ENCODE results near the gene PRODH2. TPM values are rescaled to one million over a fixed set of nuclear protein-coding genes. Genes with fewer than 3 reads are reported as not detected.
"Not testable (repeated sequence)": the region's sequence is repeated elsewhere in the genome, so short reads cannot be mapped to it uniquely, and the experiment has no call there.

The PRODH2 gene
- total RNA-seq, 2 donors from 2014 or later: not detected

DNA sequence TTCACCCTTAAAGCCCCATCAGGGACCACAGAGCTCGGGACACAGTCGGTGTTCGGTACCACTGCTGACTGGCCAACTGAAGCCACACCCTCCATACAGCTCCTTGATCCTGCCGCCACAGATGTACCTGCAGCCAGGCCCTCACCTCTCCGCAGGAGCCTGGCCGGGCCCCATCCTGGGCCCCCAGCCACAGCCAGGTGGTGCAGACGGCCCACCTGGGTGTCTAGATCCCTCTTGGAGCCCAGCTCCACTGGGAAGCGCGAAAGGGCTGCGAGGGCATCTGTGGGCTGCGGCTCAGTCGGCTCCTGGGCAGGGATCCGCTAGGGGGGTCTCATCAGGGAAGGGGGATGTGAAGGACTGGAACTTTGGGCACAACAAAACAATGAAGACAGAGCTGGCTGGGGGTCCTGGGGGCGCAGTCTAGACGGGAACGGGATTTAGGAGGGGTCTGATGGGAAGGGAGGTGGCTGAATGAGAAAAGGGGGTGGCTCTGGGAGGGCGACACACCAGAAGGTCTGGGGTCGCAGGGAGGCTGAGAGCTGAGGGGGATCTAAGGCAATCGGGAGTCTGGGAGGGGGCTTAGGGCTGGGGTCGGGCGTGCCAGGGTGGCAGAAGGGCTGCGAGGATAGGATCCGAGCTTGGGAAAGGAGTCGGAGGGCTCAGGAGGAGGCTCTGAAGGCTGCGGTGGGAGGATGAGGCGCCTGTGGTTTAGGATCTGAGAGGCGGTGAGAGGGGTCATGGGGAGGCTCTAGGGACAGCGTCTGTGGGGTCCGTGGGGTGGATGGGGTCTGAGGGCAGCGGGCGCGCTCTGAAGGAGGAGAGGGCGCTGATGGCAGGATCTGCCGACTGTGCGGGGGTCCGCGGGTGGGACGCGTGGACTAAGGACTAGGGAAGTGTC is 15.8 kb downstream of the PRODH2 start:
- no peak overlapping the region for H3K4me3 ChIP-seq
- intact Hi-C loops (cut with DNase I): no loop called here

DNA sequence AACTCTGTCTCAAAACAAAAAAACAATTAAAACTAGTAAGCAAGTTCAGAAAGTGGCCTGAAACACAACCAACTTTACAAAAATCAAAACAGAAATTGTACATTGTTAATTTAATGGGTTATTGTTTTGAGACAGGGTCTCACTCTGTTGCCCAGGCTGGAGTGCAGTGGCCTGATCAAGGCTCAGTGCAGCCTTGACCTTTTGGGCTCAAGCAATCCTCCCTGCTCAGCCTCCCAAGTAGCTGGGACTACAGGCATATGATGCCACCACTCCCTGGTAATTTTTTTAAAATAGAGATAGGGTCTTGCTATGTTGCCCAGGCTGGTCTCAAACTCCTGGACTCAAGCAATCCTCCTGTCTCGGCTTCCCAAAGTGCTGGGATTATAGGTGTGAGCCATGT is 17.1 kb downstream of the PRODH2 start:
- H3K4me1 ChIP-seq (replicated peaks); H3K27ac ChIP-seq; H3K9me3 ChIP-seq; H3K36me3 ChIP-seq; H3K4me3 ChIP-seq; intact Hi-C loops (cut with DNase I); DNase-seq (ENCODE audit: low spot score): not testable (repeated sequence)
- peaks cover 12% of the 10 kb centered on the region for H3K27me3 ChIP-seq (replicated peaks; ENCODE audit: insufficient read depth)
- WGBS: 92% methylated on average over 1 of the region's 1 CpG

More for the DNA sequence above, 15.8 kb downstream of the PRODH2 start:
- no peak for DNase-seq (ENCODE audit: low spot score)
- H3K9me3 ChIP-seq: no peaks in the 10 kb centered on the region
- WGBS: 12% methylated on average over 38 of the region's 39 CpGs
- TF ChIP-seq, protein P1, sequence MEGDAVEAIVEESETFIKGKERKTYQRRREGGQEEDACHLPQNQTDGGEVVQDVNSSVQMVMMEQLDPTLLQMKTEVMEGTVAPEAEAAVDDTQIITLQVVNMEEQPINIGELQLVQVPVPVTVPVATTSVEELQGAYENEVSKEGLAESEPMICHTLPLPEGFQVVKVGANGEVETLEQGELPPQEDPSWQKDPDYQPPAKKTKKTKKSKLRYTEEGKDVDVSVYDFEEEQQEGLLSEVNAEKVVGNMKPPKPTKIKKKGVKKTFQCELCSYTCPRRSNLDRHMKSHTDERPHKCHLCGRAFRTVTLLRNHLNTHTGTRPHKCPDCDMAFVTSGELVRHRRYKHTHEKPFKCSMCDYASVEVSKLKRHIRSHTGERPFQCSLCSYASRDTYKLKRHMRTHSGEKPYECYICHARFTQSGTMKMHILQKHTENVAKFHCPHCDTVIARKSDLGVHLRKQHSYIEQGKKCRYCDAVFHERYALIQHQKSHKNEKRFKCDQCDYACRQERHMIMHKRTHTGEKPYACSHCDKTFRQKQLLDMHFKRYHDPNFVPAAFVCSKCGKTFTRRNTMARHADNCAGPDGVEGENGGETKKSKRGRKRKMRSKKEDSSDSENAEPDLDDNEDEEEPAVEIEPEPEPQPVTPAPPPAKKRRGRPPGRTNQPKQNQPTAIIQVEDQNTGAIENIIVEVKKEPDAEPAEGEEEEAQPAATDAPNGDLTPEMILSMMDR (IDR thresholded peaks at IDR 0.05): no peak
- TF ChIP-seq POLR2A (IDR thresholded peaks at IDR 0.05): no peak
- no peak for TF ChIP-seq POLR2AphosphoS5 (IDR thresholded peaks at IDR 0.05)
- H3K36me3 ChIP-seq: no peaks in the 10 kb centered on the region
- H3K27me3 ChIP-seq (replicated peaks; ENCODE audit: insufficient read depth): peaks cover 12% of the 10 kb centered on the region
- H3K4me1 ChIP-seq (replicated peaks): peaks cover 2% of the 10 kb centered on the region
- no peak overlapping the region for H3K27ac ChIP-seq

DNA sequence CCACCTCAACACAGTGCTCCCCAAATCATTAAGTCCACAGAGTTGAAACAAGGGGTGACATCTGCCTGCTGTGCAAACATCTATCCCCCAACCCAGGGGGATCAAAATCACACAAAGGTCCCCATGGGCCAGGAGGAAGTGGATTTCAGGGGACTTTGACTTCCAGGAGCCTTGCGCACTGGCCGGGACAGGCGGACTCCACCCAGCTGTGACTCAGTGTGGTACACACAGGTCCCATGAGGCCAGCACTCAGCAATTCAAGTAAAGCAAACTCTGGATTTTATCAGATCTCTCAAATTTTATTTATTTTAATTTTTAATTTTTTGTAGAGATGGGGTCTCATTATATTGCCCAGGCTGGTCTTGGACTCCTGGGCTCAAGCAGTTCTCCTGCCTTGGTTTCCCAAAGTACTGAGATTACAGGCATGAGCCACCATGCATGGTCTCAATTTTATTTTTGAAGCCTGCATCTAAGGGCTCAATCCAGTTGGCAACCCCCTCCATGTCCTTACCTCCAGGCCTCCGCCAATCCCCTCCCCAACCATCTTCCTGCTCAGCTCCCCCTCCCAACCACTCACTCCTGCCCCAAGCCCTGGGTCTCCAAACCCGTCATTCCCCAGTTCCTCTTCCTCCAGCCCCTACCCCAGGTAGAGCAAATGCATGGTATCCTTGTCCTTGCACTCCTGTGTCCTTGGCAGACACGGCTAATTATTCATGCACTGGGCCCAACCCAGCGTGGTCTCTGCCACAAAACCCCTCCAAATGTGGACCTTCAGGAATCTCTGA is 19.1 kb downstream of the PRODH2 start:
- no peaks in the 10 kb centered on the region for H3K9me3 ChIP-seq
- intact Hi-C loops (cut with DNase I): no loop called here
- H3K4me1 ChIP-seq (replicated peaks): peaks cover 2% of the 10 kb centered on the region
- no peak for DNase-seq (ENCODE audit: low spot score)
- no peak overlapping the region for H3K4me3 ChIP-seq
- TF ChIP-seq POLR2AphosphoS5 (IDR thresholded peaks at IDR 0.05): no peak
- TF ChIP-seq, protein P1 (IDR thresholded peaks at IDR 0.05): no peak
- no peak for TF ChIP-seq POLR2A (IDR thresholded peaks at IDR 0.05)
- peaks cover 12% of the 10 kb centered on the region for H3K27me3 ChIP-seq (replicated peaks; ENCODE audit: insufficient read depth)
- H3K36me3 ChIP-seq: no peaks in the 10 kb centered on the region
- no peak overlapping the region for H3K27ac ChIP-seq
- 75% methylated on average over 7 of the region's 7 CpGs for WGBS

DNA sequence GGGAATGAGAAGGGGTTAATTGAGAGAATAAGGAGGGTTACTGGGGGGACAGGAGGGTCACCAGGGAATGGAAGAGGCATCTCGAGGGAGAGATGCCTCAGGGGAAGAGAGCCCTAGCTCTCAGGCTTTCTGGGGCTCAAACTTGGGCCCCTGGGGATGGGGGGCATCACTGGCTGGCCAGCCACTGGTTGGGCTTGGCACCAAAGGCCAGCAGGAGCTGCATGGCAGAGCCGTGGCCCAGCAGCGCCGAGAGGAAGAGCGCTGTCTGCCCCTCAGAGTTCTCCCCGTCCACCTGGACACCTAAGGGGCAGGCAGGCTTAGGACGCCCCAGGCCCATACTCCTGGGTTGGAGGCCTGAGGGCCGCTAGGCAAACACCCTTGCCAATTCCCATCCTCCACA is 19.8 kb downstream of the PRODH2 start:
- no peaks in the 10 kb centered on the region for H3K36me3 ChIP-seq
- TF ChIP-seq, protein P1 (IDR thresholded peaks at IDR 0.05): no peak
- TF ChIP-seq POLR2A (IDR thresholded peaks at IDR 0.05): no peak
- TF ChIP-seq POLR2AphosphoS5 (IDR thresholded peaks at IDR 0.05): no peak
- peaks cover 12% of the 10 kb centered on the region for H3K27me3 ChIP-seq (replicated peaks; ENCODE audit: insufficient read depth)
- H3K9me3 ChIP-seq: no peaks in the 10 kb centered on the region
- no peak overlapping the region for H3K27ac ChIP-seq
- H3K4me3 ChIP-seq: no peak overlapping the region
- WGBS: 66% methylated on average over 8 of the region's 8 CpGs
- no peak for DNase-seq (ENCODE audit: low spot score)
- intact Hi-C loops (cut with DNase I): no loop called here
- peaks cover 2% of the 10 kb centered on the region for H3K4me1 ChIP-seq (replicated peaks)

DNA sequence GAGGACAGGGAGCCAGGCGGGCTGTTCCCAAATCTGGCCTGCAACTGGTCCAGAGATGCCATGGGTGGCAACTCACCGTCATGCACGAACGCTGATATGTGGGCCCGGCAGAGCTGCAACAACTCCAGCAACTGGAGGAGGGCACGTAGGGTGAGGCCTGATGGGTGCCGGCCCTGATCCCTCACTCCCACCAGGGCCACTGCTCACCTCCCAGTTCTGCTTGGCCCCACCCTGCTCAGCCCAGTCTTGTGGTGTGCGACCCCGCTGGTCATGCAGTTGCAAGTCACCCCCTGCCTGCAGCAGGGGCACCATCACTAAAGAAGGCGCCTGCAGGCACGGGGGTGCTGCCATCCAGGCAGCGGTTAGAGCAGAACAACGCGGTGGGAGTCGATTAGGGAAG is 20.3 kb downstream of the PRODH2 start:
- 87% methylated on average over 15 of the region's 15 CpGs for WGBS
- Histone ChIP-seq H3K36me3 (no peaks in the 10 kb centered on the region), H3K27ac (no peak overlapping the region), H3K4me1 (replicated peaks) (no peaks in the 10 kb centered on the region), H3K27me3 (replicated peaks; ENCODE audit: insufficient read depth) (peaks cover 9% of the 10 kb centered on the region), H3K9me3 (no peaks in the 10 kb centered on the region), H3K4me3 (no peak overlapping the region)
- DNase-seq (ENCODE audit: low spot score): no peak
- TF ChIP-seq, protein P1 (IDR thresholded peaks at IDR 0.05): no peak
- TF ChIP-seq POLR2A (IDR thresholded peaks at IDR 0.05): no peak
- TF ChIP-seq POLR2AphosphoS5 (IDR thresholded peaks at IDR 0.05): no peak
- intact Hi-C loops (cut with DNase I): no loop called here

Data from prostate gland (tissue), 2 donors.